Immature natural killer cell (primary cell): ENCODE data around the gene ARID5B. TPM values are rescaled to one million over a fixed set of nuclear protein-coding genes. Genes with fewer than 3 reads are reported as not detected.

Experiments
- DNase-seq, 3 donors: peaks; one replicate each; pipeline ENCODE4 v3.0.0; 2022; ENCODE audit warnings: mixed read lengths in 1 of 3
- H3K27ac Mint-ChIP-seq, 6 donors: one replicate each; pipeline ENCODE4 v1.8.0; 2020; ENCODE audit warnings: mixed read lengths in 6 of 6, mild to moderate bottlenecking in 5 of 6, inconsistent platforms in 4 of 6, moderate library complexity in 3 of 6
- H3K27me3 Mint-ChIP-seq, 3 donors: one replicate each; pipeline ENCODE4 v1.8.0; 2020 to 2021; ENCODE audit warnings: low read depth in 3 of 3, mild to moderate bottlenecking in 3 of 3, mixed read lengths in 3 of 3, moderate library complexity in 3 of 3, inconsistent platforms in 1 of 3
- H3K36me3 Mint-ChIP-seq, 3 donors: one replicate each; pipeline ENCODE4 v1.8.0; 2020; ENCODE audit warnings: mixed read lengths in 3 of 3, inconsistent platforms in 2 of 3, mild to moderate bottlenecking in 2 of 3
- H3K4me1 Mint-ChIP-seq, 2 donors: one replicate each; pipeline ENCODE4 v1.8.0; 2020; ENCODE audit warnings: inconsistent platforms in 2 of 2, mild to moderate bottlenecking in 2 of 2, mixed read lengths in 2 of 2, moderate library complexity in 1 of 2
- H3K4me3 Mint-ChIP-seq, 5 donors: one replicate each; pipeline ENCODE4 v1.8.0; 2020; ENCODE audit warnings: mild to moderate bottlenecking in 5 of 5, mixed read lengths in 5 of 5, inconsistent platforms in 3 of 5, moderate library complexity in 3 of 5
- H3K9me3 Mint-ChIP-seq, 6 donors: one replicate each; pipeline ENCODE4 v1.8.0; 2020; ENCODE audit warnings: mild to moderate bottlenecking in 6 of 6, mixed read lengths in 6 of 6, inconsistent platforms in 4 of 6, moderate library complexity in 3 of 6
- polyA plus RNA-seq, 3 donors: library from polyadenylated mRNA; unstranded; fragments of 300-500 nt; fragmentation: Illumina TruSeq; gene quantifications; one replicate each; pipeline ENCODE4 v1.2.3, GENCODE V29; 2021

The ARID5B gene
- polyA plus RNA-seq, 3 donors from 2014 or later: 12.2 to 35.3 (median 22.1) TPM

DNA sequence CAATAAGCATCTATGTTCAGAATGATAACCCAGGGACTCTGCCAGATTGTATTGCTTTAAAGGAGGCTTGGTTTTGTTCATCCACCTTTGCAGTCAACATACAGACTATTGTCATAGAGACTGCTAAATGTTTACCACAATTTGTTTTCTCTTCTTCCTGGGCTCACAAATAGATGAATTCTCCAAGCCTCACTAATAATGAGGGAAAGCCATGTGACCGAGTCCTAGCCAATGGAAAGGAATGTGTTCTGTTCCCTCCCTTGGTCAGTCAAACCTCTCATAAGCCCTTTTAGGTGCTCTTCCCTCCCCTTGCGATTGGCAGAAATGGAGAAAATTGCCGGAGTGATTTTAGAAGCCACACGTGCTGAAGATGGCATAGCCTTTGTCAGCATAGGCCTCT is 230.2 kb downstream of the ARID5B start:
- Mint-ChIP-seq H3K9me3 (peaks cover 0 to 10% (median under 1%) of the 10 kb centered on the region in 6 donors), H3K27ac (no peak overlapping the region), H3K27me3 (no peaks in the 10 kb centered on the region), H3K4me1 (peaks cover 2 to 5% of the 10 kb centered on the region in 2 donors), H3K4me3 (no peak overlapping the region), H3K36me3 (peaks cover 0 to 3% (median 3%) of the 10 kb centered on the region in 3 donors)
- DNase-seq: no peak

DNA sequence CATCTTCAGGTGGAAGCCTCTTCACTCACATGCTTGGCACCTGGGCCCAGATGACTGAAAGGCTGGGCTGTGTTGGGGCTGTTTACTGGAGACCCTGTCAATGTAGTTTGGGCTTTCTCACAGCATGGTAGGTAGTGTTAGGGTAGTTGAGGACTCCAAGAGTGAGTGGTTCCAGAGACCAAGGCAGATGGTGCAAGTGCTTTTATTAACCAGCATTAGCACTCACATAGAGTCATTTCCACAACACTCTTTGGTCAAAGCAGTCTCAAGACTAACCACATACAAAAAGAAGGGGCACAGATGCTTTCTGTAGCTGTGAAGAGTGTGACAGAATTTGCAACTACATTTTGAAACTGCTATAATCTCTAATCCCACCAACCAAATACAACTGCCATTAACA is 232.1 kb downstream of the ARID5B start:
- Mint-ChIP-seq H3K36me3 (peaks cover 0 to 3% (median under 1%) of the 10 kb centered on the region in 3 donors), H3K4me3 (no peak overlapping the region), H3K9me3 (peaks cover 0 to 9% (median under 1%) of the 10 kb centered on the region in 6 donors), H3K27ac (no peak overlapping the region), H3K4me1 (peaks cover 2 to 5% of the 10 kb centered on the region in 2 donors), H3K27me3 (no peaks in the 10 kb centered on the region)
- DNase-seq: no peak

DNA sequence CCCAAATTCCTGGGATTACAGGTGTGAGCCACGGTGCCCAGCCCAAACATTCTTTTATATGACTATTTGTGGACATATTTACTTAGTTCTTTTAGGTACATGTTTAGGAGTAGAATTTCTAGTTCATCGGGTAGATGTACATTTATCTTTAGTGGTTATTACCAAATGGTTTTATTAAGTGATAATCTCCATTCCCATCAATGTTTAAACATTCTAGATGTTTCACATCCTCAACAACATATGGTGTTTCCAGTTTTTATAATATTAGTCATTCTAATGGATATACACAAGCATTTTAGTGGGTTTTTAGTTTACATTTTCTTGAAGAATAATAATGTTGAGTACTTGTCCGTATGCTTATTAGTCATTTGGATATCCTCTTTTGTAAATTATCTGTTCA is 235.4 kb downstream of the ARID5B start:
- H3K4me1 Mint-ChIP-seq: peaks cover 2 to 5% of the 10 kb centered on the region in 2 donors
- H3K9me3 Mint-ChIP-seq: no peaks in the 10 kb centered on the region
- H3K36me3 Mint-ChIP-seq: no peaks in the 10 kb centered on the region
- H3K27ac Mint-ChIP-seq: no peak overlapping the region
- H3K27me3 Mint-ChIP-seq: peaks cover 0 to 2% (median 0%) of the 10 kb centered on the region in 3 donors
- DNase-seq: no peak
- no peak overlapping the region for H3K4me3 Mint-ChIP-seq

Other genes with a start within 250 kb of the ARID5B start
- gene CABCOCO1, start 238.8 kb upstream of the ARID5B start, polyA plus RNA-seq: not detected